GM18868 (cell line): Measurements from ENCODE around the gene KRT20.
"Not testable (repeated sequence)": the region's sequence is repeated elsewhere in the genome, so short reads cannot be mapped to it uniquely, and the experiment has no call there.

Experiments
- ATAC-seq: cut with Tn5 transposase; IDR thresholded peaks from one replicate; pipeline ENCODE4 v1.9.1; 2021; ENCODE audit warnings: mild to moderate bottlenecking, moderate library complexity; ENCODE audit not compliant: unreplicated experiment

Gene KRT20, protein sequence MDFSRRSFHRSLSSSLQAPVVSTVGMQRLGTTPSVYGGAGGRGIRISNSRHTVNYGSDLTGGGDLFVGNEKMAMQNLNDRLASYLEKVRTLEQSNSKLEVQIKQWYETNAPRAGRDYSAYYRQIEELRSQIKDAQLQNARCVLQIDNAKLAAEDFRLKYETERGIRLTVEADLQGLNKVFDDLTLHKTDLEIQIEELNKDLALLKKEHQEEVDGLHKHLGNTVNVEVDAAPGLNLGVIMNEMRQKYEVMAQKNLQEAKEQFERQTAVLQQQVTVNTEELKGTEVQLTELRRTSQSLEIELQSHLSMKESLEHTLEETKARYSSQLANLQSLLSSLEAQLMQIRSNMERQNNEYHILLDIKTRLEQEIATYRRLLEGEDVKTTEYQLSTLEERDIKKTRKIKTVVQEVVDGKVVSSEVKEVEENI

DNA sequence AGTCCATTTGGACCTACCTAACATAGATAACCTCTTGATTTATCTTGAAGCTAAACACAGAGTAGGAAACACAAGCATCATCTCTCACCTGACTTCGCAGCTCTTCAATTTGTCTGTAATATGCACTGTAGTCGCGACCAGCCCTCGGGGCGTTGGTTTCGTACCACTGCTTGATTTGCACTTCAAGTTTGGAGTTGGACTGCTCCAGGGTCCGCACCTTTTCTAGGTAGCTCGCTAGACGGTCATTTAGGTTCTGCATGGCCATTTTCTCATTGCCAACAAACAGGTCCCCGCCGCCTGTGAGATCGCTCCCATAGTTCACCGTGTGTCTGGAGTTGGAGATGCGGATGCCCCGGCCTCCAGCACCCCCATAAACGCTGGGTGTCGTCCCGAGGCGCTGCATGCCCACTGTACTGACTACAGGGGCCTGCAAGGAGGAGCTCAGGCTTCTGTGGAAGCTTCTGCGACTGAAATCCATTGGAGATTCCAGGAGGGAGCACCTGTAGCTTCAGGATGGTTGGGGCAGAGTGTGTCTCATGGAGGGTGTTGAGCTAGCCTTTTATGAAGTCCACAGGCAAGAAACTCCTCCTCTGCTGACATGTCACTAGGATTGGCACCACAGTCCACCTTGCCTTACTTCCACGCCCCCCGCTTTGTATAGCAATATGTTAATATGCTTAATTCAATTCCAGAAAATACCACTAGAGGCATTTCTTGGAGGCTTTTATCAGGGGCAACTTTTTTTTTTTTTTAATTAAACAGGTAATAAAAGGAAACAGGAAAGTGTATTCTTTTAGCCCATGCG lies at the start of gene KRT20:
KRT20 (minus strand) TSS at position 535 of the 805 bp plus-strand sequence; CDS start at position 478, 57 bp downstream.
- ATAC-seq: no peak

- no peak for ATAC-seq
Observed at GRCh38 chr17:40932608-40933007, 47.6 kb upstream of the KRT20 start.

GRCh38 chr17:40931311-40931710 lies 46.3 kb upstream of the KRT20 start:
- no peak for ATAC-seq

DNA sequence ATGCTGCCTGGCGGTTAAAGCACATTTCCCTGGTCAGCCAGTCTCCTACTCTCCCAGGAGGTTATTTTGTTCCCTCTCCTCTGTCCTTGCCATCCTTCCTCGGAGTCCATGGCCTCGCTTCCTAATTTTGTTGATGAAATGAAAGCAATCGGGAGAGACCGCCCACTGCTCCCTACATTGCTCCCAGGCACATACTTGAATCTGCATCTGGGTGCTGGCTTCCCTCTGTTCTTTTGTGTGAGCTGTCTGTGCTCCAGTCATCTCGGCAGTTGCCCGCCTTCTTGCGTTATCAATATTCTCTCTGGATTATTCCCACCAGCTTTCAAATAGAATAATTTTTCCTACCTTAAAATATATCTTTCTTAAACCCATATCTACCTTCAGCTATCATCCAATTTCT lies 41.3 kb upstream of the KRT20 start:
- no peak for ATAC-seq

DNA sequence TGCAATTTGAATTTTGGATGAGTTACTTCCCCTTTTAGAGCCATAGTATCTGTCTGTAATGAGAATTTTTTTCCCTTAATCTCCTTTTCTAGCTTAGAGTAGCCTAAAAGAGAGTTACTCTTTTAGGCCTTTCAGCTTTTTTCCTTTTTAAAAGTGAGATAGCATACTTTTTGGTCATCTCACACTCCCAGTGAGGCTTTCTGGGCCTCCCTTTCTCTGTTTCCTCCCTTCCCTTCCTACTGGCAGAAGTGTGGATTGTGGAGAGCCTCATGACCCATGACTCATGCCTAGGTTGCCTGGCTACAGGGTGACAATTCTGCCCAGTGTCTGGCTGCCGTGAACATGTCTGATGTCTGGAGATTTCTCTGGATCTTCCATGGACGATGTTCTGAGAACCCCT lies 37.2 kb upstream of the KRT20 start:
- ATAC-seq: no peak

- ATAC-seq: no peak
Observed at GRCh38 chr17:40921026-40921425, 36.0 kb upstream of the KRT20 start.

- not testable (repeated sequence) for ATAC-seq
Observed at GRCh38 chr17:40917116-40917515, 32.1 kb upstream of the KRT20 start.

DNA sequence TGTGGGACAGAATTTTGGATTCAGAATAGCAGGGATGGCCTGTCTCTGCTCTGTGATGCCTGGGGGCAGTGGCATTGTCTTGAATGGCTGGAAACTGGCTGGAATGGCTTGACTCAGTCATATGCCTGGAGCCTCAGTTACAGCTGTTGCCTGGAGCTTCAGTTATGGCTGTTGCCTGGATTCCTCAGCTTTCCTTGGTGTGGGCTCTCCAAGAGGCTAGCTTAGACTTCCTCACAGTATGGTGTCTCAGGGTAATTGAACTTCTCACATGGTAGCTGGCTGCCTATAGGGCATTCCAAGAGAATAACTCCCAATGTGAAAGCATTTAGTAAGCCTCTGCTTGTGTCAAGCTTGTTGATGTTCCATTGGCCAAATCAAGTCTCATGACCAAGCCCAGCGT lies 31.3 kb upstream of the KRT20 start:
- ATAC-seq: no peak

DNA sequence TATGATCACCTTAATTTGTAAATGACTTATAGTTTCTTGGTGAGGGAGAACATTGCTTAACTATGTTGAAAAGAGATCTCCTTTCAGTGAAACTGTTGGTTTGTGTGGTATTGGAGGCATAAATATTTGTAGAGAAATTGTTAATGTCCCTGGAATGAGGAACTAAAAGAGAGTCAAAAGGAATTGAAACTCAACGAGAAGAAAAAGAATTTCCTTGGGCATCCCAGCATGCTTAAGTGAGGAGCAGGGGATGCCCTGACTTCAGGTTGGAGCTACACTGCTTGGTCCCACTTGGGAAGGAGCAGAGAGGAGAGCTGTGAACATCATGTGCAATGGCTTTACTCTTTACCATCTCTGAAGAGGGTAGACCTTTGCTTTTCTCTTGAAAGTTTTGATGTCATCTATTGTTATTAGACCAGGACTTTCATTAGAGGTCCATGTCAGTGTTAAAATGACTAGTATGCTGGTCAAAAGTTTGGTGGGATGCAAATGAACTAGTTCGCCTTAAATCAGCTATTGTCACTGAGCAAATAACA lies 30.7 kb upstream of the KRT20 start:
- ATAC-seq: peak; percentile 67

DNA sequence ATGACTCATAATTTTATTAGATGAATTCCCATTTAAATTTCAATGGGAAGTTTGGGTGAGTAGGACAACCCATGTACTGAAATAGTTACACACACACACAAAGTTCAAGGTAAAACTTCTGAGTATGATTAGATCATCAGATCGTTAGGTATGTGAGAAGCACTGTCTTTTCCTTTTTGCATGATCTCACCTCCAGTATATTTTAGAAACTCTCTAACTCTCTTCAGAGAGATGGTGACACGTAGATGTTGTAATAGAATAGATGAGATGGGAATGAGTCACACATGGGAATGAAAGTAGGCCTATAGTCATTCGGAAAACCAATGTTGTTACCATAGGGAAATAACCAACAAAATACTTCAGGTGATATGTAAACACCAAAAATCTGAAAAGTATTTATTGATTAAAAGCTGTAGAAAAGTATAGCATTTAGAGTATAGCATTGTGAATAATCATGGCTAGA lies 30.2 kb upstream of the KRT20 start:
- peak; percentile 64 for ATAC-seq

DNA sequence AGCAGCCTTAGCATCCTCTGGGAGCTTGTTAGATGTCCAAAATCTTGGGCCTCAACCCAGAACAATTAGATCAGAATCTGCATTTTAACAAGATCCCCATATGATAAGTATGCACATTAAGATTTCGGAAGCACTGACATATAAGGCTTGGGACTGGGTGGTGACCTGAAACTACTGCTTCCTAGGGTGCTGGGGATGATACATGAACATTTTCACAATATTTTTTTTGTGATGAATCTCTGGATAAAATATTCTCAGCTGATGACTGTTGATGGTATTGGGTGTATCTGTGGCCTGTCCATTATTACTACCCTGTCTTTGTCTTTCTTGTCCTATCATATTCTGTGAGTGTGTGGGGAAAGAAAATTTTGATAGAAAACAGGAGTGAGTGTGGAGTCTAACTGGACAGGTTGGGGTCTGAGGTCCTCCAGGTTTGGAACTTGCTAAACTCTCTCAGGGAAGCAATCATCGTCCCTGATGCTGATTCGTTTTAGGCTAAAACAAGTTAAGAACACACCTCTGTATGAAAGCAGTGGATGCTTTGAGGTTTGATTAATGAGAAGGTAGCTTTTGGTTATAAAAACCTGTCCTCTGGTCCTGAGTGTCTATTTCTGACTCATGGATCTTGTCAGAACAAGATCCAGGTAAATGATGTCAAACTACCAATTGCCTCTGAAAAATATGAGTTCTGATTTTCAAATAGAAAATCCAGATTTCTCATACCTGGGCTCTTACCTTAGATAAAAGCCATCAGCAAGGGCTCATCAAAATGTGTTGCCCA lies 29.2 kb upstream of the KRT20 start:
- no peak for ATAC-seq

DNA sequence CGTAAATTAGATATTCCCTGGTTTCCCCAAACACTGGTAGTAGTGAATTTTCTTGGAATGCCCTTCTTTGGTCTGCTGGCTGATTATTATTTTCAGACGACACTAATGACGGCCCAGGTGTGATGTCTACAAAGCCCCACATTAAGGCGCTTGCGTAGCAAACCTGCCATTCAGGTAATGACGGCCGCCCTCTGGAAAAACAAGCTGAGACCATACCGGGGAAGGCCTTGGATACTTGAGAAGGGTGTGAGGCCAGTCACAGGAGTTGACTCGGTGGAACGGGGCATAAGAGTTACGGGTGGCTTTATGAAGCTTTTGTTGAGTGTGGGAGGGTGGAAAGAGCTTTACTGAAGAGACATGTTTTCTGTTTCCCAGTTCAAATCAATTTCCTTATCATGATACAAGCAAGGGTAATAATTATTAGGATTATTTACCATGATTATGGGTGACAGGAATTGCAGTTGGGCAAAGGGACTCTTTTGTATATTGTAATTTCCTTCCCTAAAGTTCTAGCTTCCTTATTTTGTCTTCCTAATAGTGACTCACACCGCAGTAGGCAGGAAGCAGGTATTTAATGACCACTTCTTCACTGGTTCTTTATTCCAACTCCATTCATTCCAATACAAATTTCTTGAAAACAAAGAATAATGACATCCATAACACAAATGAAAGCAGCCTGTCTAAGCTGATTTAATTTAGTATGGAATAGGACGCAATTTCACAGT lies 27.6 kb upstream of the KRT20 start:
- no peak for ATAC-seq

DNA sequence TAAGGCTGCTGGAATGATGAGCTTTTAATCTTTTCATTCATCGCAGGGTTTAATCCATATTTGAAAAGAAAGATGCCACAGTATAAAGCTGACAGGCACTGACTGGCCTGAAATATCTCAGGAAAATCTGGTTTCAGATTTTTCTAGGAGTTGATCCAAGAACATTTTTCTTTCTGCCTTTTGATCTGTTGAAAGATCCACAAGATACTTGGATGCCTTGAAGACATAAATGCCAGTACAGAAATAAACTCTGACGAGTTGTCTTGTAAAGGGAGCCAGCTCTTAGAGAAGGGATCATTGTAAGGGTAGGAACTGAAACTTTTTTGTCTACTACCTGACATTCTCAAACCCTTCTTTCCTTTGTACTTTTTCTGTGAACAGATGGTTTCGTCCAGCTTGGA lies 25.4 kb upstream of the KRT20 start:
- no peak for ATAC-seq

DNA sequence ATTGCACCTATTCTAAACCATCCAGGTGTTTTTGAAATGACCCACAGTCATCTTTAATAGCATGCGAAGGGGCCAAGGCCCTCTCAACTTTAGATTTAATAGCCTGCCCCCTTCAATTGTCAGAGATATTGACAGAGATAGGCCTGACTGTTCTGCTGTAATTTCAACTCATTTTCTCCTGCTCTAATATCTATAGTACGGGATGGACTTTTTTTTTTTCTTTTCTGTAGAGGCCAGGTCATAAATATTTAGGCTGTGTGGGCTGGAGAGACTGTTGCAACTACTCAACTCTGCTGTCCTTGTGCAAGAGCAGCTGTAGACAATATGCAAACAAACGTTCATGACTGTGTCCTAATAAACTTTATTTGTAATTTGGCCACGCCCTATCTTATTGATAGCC lies 24.7 kb upstream of the KRT20 start:
- ATAC-seq: no peak

- ATAC-seq: no peak
Observed at GRCh38 chr17:40909351-40909750, 24.3 kb upstream of the KRT20 start.

DNA sequence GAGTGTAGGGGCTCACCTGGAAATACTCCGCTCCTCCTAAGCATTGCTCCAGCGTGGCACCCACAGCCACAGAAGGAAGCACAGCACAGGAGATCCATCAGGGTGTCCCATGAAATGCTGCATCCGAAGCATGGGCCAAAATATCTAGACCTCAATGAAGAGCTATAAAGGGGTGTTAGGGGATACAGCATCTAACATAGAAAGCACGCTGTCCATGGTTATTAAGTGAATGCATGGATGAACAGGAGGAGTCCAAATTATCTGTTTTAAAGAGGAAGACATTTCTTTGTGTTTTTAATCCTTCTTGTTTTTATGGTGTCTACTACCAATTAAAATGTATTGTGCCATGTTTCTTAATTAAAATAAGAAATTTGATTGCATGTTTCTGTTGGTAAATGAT lies 21.6 kb upstream of the KRT20 start:
- no peak for ATAC-seq

- no peak for ATAC-seq
Observed at GRCh38 chr17:40905370-40905769, 20.3 kb upstream of the KRT20 start.

DNA sequence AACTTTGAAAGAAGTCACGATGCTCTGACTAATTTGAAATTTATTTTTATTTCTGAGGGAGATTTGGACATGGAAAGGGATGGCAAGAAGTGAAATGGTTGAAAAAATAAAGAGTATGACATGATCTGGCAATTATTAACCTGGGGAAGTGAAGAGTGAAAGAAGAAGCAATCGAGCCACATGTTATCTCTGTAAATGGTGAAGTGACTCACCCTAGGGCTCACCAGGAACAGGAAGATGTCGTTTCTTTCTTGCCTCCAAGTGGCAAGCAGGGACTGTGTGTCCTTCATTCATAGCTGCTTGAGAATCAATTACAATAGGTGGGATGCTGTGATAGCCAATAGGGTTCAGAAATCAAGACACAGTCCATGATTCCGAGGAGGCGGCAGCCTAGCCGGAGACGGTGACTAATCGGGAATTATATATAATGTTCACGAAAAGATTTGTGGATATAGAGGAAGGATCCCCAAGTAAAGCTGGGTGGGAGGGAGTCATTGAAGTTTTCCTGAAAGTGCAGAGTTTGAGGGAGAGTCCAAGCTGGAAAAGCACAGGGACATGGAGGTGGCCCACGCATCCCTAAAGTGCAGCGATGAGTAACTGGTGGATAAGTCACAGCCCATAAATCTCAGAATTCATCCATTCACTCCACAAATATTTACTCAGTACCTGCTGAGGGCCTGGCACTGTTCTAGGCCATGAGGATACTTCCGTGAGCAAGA lies 18.2 kb upstream of the KRT20 start:
- no peak for ATAC-seq

DNA sequence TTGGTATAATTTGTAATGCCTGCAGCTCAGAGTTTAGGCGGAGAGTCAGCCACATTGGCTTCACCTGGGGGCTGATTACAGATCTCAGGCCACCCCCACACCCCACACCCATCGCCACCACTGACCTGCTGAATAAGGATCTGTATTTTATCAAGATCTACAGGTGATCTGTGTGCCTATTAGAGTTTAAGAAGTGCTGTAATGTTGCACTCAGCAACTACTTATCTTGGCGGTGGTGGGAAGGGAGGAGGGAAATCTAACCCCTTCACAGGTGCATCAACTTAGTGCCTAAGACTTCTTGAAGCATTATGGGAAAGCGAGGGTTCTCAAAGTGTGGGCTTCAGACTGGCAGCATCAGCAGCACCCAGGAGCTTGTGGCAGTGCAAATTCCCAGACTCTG lies 17.5 kb upstream of the KRT20 start:
- ATAC-seq: no peak
